ENCODE data around the gene S100A8.
A peak's percentile ranks its signal among the peaks of the same experiment; 100 is the strongest.
"Not testable (repeated sequence)": the region's sequence is repeated elsewhere in the genome, so short reads cannot be mapped to it uniquely, and the experiment has no call there.

S100A8 gene

GRCh38 chr1:153390938-153391710 lies at the start of gene S100A8:
TSS of gene S100A8 (minus strand) at chr1:153391073. CDS start at chr1:153390535, 538 bp downstream.
- no peak for DNase-seq (ENCODE audit: low spot score)

DNA sequence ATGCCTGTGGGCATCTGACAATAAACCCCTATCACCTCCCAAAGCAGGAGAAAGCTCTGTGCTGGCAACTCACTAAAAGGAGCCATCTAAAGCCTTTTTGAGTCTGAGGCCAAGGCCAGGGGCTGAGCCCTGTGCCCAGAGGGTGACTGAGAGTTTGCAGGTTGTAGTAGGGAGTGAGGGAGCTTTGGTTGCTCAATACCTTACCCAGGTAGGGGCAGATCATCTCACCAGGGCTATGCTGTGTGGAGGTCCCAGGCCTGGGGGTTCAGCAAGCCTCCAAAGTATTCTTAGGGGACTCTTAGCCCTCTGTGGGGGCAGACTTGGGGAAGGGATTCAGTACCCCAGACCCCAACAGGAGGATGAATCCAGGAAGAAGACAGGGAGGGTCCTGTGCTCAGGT lies 48.4 kb upstream of the S100A8 start:
- no peak for DNase-seq (ENCODE audit: low spot score)

DNA sequence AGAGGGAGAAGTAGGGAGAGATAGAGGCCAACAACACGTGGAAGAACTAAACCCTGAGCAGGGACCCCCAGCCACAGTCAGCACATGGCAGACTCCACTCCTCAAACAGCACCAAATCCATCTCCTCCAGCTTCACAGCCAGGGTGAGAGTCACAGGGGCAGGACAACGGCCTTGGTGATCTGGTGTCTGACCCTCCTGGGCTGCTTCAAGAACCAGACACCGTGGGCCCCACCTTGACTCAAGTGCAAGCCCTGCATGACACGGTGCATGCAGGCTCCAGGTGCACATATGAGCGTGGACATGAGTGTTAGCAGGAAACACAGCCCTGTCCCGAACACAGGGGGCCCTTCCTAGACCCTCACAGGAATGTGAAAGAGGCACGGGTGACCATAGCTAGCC lies 47.7 kb upstream of the S100A8 start:
- no peak for DNase-seq (ENCODE audit: low spot score)

DNA sequence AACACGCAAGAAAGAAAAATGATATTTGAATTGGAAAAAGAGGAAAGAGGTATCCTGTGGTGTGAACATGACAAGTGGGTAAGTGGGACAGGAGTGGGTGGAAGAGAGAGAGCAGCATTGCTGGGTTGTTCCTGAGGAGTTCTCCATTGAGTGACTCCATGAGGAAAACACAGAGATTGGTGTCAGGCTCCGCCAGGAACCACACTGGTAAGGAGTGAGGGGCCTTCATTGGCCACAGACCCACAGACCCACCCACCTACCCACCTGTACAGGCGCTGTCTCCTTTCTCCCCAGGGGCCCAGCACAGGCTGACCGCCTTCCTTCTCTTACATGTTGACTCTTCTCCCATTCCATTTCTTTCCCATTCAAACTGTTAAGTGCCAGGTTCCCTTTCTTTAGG lies 46.4 kb upstream of the S100A8 start:
- DNase-seq (ENCODE audit: low spot score) = no peak

DNA sequence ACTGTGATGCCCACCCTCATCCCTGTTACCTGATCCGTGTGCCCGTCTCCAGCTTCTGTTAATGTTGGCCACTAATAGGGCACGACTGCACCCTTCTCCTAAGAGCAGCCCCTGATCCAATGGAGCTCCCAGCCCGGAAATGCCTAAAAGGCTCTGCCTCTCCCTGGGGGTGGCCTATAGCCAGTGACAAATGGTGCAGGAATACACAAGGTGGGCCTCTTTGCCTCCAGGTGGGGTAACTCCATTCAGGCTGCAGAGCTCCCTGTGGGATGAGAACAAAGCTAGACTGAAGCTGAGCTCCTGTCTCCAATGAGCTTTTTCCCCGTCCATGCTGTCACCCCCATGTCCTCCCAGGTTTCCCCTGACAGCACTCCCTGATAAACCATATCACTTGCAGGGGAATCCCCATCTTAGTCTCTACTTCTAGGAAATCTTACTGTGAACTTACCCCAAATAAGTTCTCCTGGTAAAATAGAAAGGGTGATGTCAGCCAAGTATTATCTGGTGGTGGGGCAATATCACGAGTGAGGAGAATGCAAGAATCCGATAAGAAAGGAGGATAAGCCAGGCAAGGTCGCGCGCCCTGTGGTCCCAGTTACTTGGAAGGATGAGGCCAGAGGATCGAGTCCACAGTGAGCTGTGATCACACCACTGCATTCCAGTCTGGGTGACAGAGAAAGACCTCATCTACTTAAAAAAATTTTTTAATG lies 44.0 kb upstream of the S100A8 start:
- no peak for DNase-seq (ENCODE audit: low spot score)

GRCh38 chr1:153432874-153433681 lies 42.2 kb upstream of the S100A8 start:
- no peak for DNase-seq (ENCODE audit: low spot score)

DNA sequence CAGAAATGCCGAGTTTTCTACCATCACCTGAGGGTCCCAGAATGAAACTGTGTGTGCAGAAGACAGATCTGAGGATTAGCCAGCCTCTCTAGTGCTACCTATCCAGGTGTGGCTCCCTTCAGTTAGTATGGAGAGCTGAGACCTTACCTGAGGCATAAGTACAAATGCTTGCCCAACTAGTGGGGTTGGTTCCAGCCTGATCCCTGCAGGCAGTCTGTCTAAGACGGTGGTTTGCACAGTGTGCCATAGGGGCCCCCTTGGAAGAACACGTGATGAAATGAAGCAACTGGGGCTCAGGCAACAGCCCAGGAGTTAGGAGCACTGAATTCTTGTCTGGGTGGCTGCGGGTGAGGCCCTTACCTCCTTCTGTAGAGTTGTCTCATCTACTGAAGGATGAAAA lies 41.1 kb upstream of the S100A8 start:
- DNase-seq (ENCODE audit: low spot score) = no peak

- DNase-seq (ENCODE audit: low spot score) = no peak
These were observed 40.6 kb upstream of the S100A8 start for GRCh38 chr1:153431427-153431826.

GRCh38 chr1:153431002-153431401 lies 40.1 kb upstream of the S100A8 start:
- no peak for DNase-seq (ENCODE audit: low spot score)

- no peak for DNase-seq (ENCODE audit: low spot score)
These were observed 39.7 kb upstream of the S100A8 start for GRCh38 chr1:153430561-153430960.

GRCh38 chr1:153430166-153430553 lies 39.3 kb upstream of the S100A8 start:
- no peak for DNase-seq (ENCODE audit: low spot score)

DNA sequence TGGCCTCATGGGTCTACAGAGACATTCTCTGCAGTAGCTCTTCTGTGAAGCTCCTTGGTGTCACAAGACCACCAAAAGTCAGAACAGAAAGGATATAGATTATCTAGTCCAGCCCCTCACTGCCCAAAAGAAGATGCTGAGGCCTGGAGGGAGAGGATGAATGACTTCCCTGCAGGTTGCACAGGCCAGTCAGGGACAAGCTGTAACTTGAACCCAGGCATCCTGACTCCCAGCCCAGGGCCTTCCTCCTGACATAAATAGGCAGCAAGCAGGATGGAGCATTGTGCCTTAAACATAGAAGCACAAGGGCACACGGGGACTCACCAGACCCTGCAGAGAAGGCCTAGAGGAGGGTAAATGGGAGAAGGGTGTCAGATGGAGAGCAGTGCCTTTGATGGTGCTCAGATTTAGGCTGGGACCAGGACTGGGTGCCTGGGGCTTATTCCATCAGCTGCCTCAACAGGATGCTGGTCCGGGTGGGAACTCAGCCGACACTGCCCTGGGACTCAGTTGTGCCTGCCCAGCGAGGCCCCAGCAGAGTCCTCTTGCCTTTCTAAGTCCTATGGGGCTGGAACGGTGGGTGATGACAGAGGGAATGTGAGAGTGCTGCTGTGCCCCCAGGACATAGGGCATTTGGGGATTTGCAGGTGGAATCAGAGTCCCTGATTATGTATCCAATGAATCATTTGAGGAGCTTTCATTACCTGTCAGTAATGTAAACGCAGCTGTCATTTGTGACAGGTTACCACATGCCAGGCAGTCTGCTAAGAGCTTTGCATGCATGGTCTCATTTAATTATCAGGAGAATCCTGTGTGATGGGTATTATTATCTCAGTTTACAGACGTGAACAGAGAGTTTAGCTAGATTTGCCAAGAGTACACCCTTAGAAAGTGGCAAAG lies 38.6 kb upstream of the S100A8 start:
- DNase-seq (ENCODE audit: low spot score) = no peak

GRCh38 chr1:153428791-153429190 lies 37.9 kb upstream of the S100A8 start:
- no peak for DNase-seq (ENCODE audit: low spot score)

DNA sequence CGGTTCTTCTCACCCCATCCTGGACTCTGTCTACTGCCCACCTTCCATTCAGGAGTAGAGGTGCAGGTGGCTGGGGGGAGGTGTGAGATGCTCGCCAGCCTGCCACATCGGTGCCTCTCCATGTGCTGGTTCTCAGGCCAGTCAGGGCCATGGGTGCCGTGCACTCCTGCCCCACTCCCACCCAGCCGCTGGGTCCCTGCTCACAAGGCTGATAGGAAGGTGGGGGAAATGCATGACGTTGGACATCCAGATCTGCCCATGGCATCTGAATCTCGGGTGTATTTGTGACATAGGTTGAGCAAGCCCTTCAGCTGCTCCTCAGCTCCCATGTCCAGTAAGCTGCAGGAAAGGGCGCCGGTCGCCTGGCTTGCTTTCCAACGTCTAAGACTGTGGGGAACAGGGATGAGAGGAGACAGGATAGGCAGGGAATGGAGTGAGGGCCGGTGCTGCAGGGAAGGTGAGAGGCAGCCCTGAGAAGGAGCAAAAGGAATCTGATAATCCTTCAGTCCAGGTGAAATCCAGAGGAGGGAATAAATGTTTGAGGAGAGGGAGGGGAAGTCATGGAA lies 37.3 kb upstream of the S100A8 start:
- no peak for DNase-seq (ENCODE audit: low spot score)

- no peak for DNase-seq (ENCODE audit: low spot score)
These were observed 35.9 kb upstream of the S100A8 start for GRCh38 chr1:153426809-153427208.

DNA sequence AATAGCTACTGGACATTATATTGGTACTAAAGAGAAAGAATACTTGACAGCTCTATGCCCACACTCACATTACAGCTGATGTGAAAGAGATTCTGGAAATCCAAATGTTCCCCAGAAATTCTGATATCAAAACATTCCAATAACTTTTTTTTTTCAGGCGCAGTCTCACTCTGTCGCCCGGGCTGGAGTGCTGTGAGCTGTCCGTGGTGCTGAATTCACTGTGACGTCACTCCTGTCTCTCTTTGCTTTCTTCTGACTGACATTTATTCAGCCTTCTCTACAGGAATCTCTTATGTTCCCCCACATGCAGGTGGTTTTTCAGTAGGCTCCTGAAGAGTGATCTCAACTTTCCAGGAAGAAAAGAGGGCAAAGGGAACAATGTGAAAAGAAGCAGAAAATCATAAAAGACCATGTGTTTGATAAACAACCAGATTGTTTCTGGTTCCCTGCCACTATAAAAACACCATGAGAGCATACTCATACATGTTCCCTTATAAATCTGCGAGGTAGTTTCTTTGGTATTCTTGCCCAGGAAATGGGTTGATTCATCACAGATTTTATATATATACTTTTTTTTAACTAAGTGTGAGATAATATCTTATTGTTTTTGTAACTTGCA lies 31.7 kb upstream of the S100A8 start:
- peak; percentile 61 for DNase-seq (ENCODE audit: low spot score)

- no peak for DNase-seq (ENCODE audit: low spot score)
These were observed 29.4 kb upstream of the S100A8 start for GRCh38 chr1:153420306-153420705.

DNA sequence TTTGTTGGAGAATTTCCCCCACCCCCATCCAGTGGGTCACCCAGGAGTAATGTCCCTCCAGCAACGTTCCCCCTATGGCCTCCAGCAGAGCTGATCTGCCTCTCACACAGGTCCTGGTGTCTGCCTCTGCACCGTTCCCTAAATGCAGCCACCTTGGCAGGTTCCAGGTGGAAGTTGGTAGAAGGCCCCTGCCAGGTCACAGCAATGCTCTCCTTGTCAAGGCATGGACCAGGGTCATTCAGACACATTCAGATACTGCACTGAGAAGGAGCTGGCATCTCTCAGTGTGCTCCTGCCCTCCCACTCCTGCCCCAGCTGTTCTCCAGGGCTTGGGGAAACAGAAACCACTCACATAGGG lies 28.5 kb upstream of the S100A8 start:
- DNase-seq (ENCODE audit: low spot score) = not testable (repeated sequence)

GRCh38 chr1:153418758-153419435 lies 28.0 kb upstream of the S100A8 start:
- not testable (repeated sequence) for DNase-seq (ENCODE audit: low spot score)

DNA sequence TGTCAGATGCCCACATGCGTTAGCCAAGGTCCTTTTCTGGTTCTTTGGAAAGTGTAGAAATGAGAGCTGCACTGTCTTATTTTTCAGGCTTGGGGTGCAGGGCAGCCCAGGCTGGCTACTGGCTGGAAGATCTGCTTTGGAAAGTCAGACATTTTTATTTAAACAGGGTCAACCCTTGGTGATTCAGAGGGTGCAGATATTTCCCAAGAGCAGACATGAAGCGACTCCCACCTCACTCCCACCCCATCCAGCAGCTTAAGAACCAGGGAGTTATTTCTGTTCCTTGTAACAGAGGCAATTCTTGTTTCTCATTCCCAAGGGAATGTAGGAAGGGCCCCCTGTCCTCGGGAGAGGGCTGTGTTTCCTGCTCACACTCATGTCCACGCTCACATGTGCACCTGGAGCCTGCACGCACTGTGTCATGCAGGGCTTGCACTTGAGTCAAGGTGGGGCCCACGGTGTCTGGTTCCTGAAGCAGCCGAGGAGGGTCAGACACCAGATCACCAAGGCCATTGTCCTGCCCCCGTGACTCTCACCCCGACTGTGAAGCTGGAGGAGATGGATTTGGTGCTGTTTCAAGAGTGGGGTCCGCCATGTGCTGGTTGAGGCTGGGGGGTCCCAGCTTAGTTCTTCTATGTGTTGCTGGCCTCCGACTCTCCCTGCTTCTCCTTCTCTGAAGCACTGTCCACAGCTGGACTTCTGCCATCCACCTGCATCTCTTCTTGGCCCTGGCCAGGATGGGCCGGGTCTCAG lies 26.4 kb upstream of the S100A8 start:
- DNase-seq (ENCODE audit: low spot score) = no peak
